Upper lobe of left lung (tissue), 4 donors: Measurements from ENCODE around the gene SPOCK1.

ENCODE experiments used
- CTCF ChIP-seq, 6 experiments: fragments of 450-650 bp in 4 of 6; fragments of 200-600 bp in 2 of 6; sonication (generic) in 2 of 6; IDR thresholded peaks; one replicate each; pipeline ENCODE4 v1.5.1; 2016 to 2019; ENCODE audit warnings: antibody characterized with exemption in 6 of 6
- EP300 ChIP-seq, 4 donors: sonication (generic); formaldehyde crosslinking; IDR thresholded peaks; one replicate each; pipeline ENCODE4 v1.5.1; 2017; ENCODE audit warnings: antibody characterized with exemption in 4 of 4, control low read depth in 2 of 4
- POLR2A ChIP-seq, 4 donors: fragments of 450-650 bp; IDR thresholded peaks; one replicate each; pipeline ENCODE4 v1.5.1; 2016 to 2017; ENCODE audit warnings: antibody characterized with exemption in 4 of 4, mild to moderate bottlenecking in 2 of 4
- POLR2AphosphoS5 ChIP-seq, 2 donors: sonication (generic); formaldehyde crosslinking; IDR thresholded peaks; one replicate each; pipeline ENCODE4 v1.5.1; 2017; ENCODE audit warnings: antibody characterized with exemption in 2 of 2

- TF ChIP-seq POLR2A (IDR thresholded peaks at IDR 0.05) (no peak), POLR2AphosphoS5 (IDR thresholded peaks at IDR 0.05) (no peak), CTCF (IDR thresholded peaks at IDR 0.05) (no peak), EP300 (IDR thresholded peaks at IDR 0.05) (no peak)
Observed at GRCh38 chr5:137091472-137091871, 407.7 kb downstream of the SPOCK1 start.
